SIG-M5 (cell line): Measurements from ENCODE around the gene EFCC1.

Experiments used
- DNase-seq: peaks from one replicate; lab custom pipeline; 2025; lab: John Stamatoyannopoulos, UW

Gene EFCC1

DNA sequence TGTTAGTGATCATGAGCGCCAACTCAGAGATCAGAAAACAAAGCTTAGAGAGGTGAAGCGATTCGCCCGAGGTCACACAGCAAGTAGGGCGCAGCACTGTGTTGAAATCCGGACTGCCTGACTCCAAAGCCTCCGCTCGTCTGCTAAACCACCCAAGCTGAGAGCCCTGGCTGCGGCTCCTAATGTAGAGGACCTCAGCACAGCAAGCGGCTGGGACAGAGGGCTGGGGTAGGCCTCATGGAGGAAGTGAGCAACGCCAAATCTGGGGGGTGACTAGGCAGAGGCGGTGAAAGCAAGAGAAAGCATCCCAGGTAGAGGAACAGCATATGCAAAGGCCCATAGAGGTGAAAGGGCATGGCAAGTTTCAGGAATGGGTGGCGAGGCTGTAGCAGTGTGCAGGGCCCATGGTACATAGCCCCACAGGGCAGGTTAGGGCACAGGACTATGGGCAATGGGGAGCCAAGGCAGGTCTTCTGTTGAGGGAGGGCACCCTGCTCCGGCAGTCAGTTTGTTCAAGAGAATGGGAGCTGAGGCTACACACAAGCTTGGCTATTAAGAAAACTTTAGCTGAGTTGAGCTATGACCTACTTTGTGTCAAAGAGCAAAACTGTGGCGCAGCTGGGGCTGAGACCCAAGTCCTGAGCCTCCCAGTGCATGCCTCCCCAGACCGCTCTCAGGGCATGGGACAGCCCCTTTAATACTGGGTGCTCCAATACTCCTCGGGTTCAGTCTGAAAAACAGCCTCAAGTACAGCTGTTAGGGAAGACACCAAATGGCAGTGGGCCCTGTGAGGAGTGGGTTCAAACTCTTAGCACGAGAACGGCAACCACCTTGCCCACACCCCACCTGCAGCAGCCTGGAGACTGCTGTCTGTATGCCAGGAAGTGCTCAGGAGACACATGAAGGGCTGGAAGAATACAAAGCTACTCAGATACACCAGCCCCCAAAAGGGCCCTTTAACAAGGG is 6.2 kb upstream of the EFCC1 start:
- no peak for DNase-seq

DNA sequence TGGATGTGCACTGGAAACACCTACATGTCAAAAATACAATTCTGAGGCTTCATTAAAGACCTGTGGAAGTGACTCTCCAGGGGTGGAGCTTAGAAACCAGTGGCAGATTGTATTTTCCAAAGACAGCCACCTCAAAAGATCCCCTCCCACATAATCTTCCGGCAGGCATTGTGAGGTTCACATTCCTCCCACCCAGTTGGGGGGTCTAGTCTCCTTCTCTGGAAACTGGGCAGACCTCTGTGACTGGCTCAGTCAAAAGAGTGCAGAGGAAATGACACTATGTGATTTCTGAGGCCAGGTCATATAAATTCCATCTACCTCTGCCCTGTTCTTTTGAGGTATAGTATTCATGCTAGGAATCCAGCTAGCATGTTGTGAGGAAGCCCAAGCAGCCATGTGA is 5.4 kb upstream of the EFCC1 start:
- no peak for DNase-seq

DNA sequence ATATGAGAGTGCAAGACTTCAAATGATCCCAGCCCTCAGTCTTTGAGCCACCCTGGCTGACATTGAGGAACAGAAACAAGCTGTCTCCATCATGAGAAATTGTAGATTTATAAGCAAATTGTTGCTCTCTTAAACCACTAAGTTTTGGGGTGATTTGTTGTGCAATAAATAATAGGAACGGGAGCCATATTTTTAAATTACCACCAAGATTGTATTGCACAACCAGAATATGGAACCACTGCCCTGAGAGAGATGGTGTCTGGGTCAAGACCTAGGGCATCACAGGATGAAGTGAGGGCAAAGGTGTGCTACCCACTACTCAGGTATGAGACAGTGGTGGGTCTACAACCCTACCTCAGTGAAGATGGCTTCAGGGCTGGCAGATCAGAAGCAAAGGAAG is 4.9 kb upstream of the EFCC1 start:
- DNase-seq, result no peak

DNA sequence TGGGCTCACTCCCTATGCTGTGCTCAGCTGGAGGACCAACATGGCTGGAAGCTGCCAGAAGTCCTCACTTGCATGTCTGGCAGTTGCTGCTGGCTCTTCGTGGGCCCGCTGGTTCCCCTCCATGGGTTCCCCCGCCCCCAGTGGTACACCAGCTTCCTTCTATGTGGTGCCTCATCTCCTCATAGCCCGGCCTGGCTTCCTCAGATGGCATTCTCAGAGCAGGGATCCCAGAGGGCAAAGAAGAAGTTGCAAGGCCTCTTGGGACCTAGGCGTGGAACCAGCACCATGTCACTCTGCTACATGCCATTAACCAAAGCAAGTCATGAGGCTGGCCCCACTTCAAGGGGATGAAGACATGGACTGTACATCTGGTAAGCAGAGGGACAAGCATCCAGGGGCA is 4.4 kb upstream of the EFCC1 start:
- no peak for DNase-seq

DNA sequence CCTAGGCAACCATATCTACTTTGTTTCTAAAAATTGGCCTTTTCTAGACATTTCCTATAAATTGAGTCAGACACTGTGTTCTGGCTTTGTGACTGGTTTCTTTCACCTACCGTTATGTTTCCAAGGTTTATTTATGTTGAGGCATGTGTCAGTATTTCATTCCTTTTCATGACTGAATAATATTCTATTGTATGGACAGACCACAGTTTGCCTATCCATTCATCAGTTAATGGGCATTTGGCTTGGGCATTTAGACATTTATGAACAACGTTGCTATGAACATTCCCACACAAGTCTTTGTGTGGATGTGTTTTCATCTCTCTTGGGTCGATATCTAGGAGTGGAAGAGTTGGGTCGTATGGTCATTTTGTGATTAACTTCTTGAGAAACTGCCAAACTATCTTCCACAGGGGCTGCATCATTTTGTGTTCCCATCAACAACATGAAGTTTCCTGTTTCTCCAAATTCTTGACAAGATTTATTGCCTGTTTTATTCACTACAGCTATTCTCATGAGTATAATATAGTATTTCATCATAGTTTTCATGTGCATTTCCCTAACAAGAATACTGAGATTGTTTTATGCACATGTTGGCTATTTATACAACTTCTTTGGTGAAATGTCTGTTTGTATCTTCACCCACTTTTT is 3.5 kb upstream of the EFCC1 start:
- DNase-seq, result no peak

DNA sequence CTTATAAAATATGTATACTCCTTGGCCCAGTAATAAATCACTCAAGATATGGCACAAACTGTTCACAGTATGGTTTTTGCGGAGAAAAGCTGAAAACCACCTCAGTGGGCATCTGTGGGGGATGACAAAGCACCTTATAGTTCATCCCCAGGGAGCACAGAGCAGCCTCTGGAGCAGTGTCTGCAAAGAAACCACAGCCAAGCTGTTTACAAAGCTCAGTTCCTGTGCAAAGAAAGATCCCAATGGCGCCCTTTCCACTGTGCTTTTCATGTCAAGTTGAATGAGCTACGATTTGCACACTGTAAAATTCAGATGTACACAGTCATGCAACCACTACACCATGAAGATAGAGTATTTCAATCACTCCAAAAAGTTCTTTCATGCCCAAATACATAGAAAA is 2.5 kb upstream of the EFCC1 start:
- DNase-seq, result no peak

DNA sequence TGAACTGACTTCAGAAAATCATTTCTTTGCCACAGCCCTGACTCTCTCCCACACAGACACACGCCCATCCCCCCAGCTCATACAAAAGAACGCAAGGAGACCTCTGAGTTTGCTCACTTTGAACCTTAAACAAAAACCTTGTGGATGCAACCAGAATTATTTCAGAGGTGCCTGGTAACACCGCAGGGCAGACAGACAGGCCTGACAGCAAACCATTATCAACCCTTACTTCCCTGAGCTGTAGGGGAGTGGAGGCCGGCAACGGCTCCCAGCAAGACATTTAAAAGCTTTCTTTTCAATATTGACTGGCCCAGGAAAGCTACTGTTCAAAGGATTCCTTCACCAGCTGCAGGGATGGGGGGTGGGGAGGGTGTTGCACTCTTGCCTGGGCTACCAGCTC is 2.0 kb upstream of the EFCC1 start:
- no peak for DNase-seq

DNA sequence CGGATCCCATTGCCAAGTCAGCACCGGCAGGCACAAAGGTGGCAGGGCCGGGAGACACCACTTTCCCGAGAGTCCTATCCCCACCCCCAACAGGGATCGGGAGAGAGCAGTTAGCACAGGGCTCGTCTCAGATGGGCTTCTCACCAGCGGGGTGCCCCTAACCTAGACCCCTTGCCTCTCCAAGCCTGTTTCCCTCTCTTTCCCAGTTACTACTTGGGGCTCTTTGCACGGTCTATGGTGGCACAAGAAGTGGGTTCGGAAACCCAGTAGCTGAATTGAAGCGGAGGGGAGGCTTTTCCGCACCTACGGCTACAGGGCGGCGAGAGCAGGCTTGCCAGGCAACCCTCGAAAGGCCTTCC is 383 bp upstream of the EFCC1 start:
- no peak for DNase-seq

DNA sequence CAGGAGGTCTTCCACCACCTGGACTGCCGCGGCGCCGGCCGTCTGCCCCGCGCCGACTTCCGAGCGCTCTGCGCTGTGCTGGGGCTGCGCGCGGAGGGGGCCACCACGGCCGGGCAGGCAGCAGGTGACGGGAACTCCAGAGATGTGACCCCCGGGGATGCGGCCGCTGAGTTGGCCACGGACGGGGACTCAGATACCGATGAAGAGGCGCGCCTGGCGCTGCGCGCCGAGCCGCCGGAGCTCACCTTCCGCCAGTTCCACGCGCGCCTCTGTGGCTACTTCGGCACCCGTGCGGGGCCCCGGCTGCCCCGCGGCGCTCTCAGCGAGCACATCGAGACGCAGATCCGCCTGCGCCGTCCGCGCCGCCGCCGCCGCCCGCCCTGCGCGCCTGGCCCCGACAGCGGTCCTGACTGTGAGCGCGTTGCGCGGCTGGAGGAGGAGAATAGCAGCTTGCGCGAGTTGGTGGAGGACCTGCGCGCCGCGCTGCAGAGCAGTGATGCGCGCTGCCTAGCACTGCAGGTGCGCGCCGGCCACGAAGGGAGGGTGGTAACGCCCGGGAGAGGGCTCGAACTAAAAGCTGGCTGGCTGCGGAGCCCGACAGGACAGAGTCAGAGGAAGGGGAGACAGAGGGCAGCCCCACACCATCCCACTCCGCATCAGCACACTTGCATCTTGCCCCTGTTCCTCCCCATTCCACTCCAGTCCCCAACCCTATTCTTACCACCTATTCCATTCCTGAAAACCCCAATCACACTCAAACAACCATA is 885 bp downstream of the EFCC1 start:
- DNase-seq, result no peak

DNA sequence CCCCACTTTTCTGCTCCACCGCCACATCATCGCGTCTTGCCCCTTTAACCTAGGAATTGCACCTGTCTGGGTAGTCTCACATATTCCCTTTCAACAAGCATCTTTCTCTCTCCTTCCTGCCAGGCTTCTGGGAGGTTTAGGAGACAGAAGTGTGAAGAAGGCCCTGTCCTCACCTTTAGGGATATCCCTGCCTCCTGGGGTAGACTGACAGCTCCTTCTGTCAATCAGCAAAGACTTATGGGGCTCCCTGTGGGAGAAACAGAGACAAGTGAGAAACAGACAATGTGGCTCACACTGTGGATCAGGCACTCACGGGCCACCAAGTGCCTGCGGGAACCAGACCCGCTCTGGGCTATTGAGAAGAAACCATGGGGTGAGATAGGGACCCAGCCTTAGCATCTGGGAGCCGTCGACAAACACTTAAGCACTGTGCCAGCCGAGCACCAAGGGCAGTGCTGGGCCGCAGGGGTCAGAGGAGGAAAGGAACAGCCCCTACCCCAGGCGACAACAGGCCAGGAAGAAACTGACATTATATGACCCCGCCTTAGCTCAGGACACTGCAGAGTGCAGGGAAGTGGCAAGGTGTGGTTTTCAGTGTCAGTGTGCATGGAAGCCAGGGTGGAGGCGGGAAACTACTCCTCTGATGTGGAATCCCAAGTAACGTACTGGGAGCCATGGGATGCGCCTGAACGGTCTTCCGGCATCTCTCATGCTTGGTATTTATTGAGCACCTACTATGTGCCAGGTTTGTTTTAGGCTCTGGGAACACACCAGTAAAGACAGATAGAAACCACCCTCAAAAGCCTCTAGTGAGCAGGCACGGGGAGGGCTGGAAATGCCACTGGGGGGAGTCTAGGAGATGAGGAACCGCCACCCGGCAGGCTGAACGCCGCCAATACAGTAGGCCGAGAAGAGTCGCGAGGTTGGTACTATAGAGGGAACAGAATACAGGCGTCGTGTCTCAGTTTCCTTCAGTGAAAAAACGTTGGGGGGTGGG is 1.8 kb downstream of the EFCC1 start:
- DNase-seq, result no peak

DNA sequence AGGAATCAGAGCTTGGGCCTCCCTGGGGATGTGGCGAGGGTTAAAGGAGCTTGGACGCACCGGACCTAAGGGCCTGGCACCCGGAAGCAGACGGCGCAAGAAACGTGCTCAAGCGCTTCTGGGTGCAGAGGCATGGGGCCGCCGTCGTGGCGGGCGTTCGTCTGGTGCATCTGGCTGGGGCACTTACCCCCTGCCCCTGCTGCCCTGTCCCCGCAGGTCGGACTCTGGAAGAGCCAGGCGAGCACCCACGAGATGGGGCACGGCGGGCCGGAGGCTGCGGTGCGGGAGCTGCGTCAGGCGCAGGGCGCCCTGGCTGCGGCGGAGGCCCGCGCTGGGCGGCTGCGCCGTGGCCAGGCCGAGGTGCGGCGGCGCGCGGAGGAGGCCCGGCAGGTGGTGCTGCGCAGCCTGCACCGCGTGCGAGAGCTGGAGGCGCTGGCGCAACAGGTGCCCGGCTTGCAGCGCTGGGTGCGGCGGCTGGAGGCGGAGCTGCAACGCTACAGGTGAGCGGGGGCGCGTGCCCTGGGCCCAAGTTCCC is 2.5 kb downstream of the EFCC1 start:
- DNase-seq, result no peak

DNA sequence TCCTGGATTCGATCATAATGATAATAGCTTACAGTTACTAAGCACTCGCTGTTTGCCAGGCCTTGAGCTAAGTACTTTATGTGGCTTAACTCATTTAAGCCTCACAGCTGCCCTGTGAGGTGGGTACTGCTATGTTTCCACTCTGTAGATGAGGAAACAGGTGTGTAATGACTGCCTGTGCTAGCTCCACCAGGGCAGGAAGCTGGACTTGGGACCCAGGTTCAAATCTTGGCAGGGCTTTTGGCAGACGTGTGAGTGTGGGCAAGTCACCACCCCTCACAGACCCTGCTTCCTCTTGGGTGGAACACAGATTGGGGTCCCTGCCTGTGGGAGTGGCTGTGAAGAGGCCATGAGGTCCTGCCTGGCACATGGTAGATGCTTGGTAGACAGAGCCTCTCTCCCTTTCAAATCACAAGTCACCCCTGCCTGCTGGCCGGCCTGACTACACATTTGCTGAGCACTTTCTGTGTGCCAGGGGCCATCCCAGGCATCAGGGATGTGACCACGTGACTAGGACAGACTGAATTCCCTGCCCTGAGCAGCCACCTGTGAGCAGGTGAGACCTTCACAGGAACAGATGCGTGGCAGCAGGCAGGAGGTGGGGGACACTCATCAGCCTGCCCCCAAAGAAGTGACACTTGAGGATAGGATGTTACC is 3.7 kb downstream of the EFCC1 start:
- DNase-seq, result no peak

DNA sequence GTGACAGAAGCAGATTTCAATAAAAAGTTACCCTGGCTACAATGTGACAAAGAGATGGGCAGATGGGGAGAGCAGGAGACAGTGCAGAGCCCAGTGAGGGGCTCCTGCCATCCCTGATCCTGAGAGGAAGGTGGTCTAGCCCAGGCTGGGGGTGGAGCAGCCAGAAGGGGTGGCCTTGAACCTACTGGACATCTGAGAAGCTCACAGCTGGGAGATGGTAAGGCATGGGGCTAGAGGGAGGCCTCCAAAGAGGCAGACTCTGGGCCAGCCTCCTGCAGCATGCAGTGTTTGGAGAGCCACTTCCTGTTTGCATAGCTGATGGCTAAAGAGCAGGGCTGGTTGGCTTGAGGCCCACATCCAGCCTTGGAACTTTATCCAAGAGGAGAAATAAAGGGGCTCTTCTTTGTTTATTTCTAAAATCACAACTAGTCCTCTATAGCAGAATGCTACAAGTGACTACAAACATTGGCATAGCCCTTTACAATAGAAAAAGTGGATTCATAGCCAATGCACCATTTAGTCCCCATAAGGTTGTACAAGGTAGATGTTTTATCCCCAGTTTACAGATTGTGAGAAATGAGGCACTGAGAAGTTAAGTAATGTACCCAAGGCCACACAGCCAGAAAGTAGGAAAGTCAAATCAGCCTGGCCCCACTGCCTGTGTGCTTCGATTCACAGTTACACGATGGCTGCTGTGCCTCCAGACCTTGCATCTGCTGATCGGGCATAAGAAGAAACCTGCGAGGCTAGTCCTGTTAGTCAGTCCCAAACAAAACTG is 4.6 kb downstream of the EFCC1 start:
- no peak for DNase-seq

DNA sequence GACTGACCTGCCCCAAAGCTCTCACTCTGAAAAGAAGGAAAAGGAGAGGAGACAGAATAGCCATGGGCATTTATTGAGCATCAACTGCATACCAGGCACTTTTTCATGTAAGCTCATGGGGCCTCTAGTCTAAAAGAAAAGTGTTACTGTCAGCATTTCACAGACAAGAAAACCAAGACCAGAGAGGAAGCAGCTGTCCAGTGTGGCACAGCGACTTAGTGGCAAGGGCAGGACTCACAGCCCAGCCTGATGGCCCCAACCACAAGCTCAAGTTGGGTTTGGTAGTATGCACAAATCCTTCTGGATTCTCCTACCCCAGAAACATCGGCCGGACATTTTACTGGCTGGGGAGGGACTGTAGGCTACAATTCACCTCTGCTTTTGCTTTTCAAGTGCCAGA is 5.8 kb downstream of the EFCC1 start:
- no peak for DNase-seq

DNA sequence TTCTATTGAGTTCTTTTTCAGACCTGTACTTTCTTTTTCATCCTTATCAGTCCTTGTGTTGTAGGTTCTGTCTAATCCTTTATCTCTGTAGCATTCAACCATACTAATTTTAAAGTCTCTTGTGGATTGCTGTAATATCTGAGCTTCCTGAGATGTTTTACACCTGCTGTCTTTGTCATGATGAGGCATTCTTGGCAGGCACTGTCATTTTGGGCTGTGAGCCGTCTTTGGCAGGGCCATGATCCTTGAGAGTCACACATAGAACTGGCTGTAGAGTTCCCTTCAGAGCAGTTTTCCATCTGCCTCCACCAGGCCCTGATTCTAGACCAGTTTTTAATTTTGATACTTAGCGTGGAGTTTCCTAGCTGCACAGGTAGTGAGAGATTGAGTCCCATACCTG is 6.7 kb downstream of the EFCC1 start:
- DNase-seq, result no peak

DNA sequence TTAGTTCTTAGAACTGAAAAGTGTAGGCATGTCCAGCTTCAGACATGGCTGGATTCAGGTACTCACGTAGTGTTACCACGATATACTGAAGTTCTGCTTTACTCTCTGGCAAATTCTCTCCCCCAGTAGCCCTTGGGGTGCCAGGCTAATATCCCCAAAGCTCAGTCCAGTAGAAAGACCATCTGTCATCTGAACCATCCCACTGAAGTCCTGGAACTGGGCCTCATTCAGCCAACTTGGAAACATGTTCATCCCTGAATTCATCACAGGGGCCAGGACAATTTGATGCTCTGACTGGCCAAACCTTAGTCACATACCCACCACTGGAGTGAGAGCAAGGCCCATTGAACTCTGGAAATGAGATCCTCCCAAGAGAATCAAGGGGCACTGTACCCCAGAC is 8.2 kb downstream of the EFCC1 start:
- no peak for DNase-seq

DNA sequence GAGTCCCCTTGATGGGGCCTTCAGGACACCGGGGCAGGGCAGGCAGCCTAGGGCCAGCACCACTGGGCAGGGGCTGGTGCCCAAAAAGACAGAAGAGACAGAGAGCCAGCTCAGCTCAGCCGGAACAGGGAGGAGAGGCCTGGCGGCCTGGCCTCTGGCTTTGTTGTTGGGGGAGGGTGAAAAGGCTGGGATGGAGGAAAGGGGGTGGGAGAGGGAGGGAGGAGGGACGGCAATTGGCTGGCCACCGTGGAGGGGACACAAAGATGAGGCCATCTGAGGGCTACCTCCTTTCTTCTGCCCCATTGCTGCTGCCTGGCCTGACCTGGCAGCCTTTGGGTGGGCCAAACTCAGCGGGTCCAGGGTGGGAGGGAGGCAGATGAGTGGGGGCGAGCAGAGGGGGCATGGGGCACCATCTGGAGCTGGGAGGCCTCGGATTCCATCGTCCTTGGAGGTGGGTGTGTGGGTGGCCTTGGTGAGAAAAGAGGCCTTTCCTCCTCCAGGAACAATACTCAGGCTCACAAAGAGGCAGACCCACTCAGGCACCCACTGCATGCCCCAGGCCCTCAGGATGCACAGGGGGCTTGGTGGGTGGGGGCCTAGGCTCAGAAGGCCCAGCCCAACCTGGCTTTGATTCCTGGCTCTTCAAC is 9.3 kb downstream of the EFCC1 start:
- no peak for DNase-seq

DNA sequence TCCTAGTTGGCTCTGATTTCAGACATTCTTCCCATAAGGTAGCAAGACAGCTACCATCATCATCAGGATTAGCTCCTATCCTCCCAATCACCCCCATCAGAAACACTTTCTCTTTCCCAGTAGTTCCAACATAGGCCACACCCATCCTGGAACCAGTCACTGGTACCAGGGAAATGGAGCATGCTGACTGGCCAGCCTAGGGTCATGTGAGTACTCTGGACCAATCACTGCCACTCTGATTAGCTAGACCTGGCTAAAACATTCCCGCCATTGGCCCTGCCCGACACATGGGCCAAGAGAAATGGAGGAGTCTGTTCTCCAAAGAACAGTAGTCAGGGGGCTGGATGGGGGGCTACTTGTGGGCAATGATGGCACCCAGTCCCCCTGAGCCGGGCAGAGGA is 12.4 kb downstream of the EFCC1 start:
- DNase-seq, result no peak

DNA sequence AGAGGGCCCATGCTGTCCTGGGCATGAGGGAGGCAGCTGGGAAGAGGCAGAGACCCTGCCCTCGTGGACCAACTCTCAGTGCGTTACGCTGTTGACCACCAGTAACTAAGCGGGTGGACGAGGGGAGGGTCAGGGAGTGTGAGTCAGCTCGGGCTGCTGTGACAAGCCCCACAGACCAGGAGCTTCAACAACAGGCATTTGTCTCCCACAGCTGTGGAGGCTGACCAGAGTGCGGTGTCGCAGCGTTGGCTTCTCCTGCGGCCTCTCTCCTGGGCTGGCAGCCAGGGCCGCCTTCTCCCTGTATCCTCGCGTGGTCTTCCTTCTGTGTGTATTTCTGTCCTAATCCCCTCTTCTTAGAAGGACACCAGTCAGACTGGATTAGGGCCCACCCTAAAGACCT is 13.0 kb downstream of the EFCC1 start:
- no peak for DNase-seq
